HFF-Myc (cell line): ENCODE data around the gene SHROOM3.

Source experiments
- DNase-seq: peaks from one replicate; pipeline ENCODE4 v3.0.0-alpha.2; 2011; ENCODE audit warnings: low read depth; ENCODE audit errors: extremely low read depth
- H3K4me3 ChIP-seq: replicated peaks from 2 replicates; pipeline ENCODE4 v1.5.1; 2011; ENCODE audit warnings: low read depth, mild to moderate bottlenecking, control low read depth, low read length
- TF ChIP-seq, protein P1 (sequence below): IDR thresholded peaks from 2 replicates; pipeline ENCODE4 v1.5.1; 2012; ENCODE audit warnings: mild to moderate bottlenecking, low read depth, low read length, control low read depth; ENCODE audit errors: missing control alignments

SHROOM3 gene

DNA sequence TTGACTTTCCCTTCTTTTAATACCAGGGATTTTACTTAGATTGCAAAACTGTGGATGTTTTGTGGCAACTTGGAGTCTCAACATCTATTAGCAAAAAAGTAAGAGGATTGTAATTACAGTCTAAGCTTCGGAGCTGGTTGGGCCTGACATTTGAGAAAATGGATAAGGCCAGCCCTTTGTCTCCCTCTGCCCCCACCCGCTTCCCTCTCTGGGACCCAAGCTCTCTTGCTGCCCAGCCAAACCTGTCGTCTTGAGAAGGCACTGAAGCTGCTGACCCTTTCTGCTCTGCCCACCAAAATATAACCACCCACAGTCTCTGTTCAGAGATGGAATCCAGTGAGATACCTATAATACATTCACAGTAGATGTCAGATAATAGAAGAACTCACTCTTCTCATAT is 49.6 kb downstream of the SHROOM3 start:
- TF ChIP-seq, protein P1, sequence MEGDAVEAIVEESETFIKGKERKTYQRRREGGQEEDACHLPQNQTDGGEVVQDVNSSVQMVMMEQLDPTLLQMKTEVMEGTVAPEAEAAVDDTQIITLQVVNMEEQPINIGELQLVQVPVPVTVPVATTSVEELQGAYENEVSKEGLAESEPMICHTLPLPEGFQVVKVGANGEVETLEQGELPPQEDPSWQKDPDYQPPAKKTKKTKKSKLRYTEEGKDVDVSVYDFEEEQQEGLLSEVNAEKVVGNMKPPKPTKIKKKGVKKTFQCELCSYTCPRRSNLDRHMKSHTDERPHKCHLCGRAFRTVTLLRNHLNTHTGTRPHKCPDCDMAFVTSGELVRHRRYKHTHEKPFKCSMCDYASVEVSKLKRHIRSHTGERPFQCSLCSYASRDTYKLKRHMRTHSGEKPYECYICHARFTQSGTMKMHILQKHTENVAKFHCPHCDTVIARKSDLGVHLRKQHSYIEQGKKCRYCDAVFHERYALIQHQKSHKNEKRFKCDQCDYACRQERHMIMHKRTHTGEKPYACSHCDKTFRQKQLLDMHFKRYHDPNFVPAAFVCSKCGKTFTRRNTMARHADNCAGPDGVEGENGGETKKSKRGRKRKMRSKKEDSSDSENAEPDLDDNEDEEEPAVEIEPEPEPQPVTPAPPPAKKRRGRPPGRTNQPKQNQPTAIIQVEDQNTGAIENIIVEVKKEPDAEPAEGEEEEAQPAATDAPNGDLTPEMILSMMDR = no peak
- no peak for DNase-seq
- H3K4me3 ChIP-seq = no peak overlapping the region

- TF ChIP-seq, protein P1 = no peak
- H3K4me3 ChIP-seq = no peak overlapping the region
- DNase-seq = no peak
These were observed 50.4 kb downstream of the SHROOM3 start for GRCh38 chr4:76485450-76485849.

DNA sequence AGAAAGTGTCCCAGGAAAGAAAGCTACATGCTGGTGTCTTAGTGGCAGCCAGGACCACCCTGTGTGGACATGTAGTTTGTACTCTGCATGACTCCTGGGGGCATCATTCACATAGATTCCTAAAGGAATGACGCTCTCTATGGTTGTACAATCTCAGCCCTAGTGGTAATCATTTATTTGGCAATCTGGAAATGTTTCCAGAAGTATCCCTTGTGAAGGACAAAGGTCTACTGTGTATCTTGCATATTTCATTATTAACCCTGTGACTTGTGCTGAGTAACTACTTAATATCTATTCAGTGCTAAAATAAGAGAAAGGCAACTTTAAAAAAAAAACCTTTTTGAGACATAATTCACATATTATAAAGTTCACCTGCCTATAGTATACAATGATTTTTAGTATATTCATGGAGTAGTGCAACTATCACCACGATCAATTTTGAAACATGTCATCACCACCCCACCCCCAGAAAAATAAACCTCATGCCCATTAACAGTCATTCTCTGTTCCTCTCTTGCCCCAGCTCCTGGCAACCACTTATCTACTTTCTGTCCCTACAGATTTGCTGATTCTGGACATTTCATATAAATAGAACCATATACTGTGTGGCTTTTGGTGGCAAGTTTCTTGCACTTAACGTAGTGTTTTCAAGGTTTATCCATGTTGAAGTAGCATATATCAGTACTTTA is 51.7 kb downstream of the SHROOM3 start:
- no peak overlapping the region for H3K4me3 ChIP-seq
- TF ChIP-seq, protein P1 = no peak
- DNase-seq = no peak

- no peak for DNase-seq
- H3K4me3 ChIP-seq = no peak overlapping the region
- TF ChIP-seq, protein P1 = no peak
These were observed 52.6 kb downstream of the SHROOM3 start for GRCh38 chr4:76487621-76488020.

DNA sequence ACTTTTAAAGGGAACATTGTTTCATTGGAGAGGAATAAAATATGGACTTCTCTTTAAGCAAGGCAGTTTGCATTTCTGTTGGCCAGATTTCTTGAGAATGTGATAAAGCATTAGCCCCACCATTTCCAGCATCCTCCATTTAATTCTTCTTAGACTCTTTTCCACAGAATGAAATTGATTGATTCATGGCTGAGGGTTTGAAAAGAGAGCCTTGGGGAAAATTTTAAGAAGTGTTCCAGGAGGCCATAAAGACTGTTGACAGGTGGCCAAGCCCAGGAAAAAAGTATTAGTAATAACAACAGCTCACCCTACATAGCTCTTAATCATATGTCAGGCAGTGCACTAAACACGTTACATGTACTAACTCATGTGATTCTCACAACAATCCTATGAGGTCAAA is 53.4 kb downstream of the SHROOM3 start:
- TF ChIP-seq, protein P1 = no peak
- no peak for DNase-seq
- no peak overlapping the region for H3K4me3 ChIP-seq

DNA sequence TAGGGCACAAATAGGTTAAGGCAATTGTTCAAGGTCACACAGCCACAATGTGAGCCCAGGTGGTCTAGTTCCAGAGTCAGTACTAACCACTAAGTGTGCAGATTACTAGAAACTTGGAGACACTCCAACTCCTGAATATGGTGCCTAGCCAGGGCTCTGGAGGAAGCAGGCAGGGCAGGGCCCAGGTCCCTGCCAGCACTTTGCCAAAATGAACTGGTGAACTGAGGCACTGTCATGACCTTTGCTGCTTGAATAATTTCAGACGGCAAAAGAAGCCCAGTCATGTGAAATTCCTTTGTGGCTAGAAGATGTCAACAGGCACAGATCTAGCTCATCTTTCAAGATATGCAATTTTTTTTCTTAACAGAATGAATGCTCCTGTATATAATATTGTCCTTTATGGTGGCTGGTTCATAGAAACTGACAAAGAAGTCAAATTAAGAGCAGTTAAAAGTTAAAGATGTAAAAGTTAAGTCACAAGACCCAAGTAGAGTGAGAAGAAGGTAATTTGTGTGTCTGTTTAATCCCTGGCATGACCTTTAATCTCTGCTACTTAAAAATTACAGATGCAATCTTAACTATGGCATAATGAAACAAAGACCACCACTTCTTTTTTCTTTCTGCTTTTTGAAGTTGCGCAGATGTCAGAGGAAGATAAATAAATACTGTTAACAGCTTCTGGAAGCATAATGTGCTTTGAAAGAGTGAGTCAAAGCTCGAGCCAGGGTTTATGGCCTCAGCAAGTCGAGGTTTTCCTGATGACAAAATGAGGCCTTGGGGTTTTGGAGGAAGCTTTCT is 54.1 kb downstream of the SHROOM3 start:
- no peak for DNase-seq
- TF ChIP-seq, protein P1 = no peak
- no peak overlapping the region for H3K4me3 ChIP-seq
